ENCODE measurements around the gene METTL23. TPM values are rescaled to one million over a fixed set of nuclear protein-coding genes. Genes with fewer than 3 reads are reported as not detected.

Gene METTL23
- total and polyA plus RNA-seq, 2 of the 8 experiments (the other 6 are each of a cell fraction or from before 2014, with no cell fraction given) = 36.1 to 60.2 TPM

DNA sequence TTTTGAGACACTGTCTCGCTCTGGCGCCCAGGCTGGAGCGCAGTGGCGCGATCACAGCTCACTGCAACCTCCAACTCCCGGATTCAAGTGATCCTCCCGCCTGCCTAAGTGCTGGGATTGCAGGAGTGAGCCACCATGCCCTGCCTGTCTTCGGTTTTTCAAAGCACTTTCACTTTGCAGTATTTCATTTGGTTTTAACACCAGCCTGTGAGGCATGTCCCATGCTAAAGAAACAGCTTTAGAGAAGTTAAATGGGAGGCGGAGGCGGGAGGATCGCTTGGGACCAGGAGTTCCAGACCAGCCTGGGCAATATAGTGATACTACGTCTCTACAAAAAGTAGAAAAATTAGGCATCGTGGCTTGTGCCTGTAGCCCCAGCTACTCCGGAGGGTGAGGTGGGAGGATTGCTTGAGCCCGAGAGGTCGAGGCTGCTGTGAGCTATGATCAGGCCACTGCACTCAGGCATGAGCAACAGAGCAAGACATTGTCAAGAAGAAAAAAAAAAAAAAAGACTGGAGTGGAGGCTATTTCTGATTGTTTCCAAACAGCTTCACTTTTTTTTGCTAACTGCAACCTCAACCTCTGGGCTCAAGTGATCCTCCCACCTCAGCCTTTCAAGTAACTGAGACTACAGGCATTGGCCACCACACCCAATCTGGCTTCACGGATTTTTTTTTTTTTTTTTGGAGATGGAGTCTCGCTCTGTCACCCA lies 1.3 kb downstream of the METTL23 start (continued):
- TF ChIP-seq, protein P1, sequence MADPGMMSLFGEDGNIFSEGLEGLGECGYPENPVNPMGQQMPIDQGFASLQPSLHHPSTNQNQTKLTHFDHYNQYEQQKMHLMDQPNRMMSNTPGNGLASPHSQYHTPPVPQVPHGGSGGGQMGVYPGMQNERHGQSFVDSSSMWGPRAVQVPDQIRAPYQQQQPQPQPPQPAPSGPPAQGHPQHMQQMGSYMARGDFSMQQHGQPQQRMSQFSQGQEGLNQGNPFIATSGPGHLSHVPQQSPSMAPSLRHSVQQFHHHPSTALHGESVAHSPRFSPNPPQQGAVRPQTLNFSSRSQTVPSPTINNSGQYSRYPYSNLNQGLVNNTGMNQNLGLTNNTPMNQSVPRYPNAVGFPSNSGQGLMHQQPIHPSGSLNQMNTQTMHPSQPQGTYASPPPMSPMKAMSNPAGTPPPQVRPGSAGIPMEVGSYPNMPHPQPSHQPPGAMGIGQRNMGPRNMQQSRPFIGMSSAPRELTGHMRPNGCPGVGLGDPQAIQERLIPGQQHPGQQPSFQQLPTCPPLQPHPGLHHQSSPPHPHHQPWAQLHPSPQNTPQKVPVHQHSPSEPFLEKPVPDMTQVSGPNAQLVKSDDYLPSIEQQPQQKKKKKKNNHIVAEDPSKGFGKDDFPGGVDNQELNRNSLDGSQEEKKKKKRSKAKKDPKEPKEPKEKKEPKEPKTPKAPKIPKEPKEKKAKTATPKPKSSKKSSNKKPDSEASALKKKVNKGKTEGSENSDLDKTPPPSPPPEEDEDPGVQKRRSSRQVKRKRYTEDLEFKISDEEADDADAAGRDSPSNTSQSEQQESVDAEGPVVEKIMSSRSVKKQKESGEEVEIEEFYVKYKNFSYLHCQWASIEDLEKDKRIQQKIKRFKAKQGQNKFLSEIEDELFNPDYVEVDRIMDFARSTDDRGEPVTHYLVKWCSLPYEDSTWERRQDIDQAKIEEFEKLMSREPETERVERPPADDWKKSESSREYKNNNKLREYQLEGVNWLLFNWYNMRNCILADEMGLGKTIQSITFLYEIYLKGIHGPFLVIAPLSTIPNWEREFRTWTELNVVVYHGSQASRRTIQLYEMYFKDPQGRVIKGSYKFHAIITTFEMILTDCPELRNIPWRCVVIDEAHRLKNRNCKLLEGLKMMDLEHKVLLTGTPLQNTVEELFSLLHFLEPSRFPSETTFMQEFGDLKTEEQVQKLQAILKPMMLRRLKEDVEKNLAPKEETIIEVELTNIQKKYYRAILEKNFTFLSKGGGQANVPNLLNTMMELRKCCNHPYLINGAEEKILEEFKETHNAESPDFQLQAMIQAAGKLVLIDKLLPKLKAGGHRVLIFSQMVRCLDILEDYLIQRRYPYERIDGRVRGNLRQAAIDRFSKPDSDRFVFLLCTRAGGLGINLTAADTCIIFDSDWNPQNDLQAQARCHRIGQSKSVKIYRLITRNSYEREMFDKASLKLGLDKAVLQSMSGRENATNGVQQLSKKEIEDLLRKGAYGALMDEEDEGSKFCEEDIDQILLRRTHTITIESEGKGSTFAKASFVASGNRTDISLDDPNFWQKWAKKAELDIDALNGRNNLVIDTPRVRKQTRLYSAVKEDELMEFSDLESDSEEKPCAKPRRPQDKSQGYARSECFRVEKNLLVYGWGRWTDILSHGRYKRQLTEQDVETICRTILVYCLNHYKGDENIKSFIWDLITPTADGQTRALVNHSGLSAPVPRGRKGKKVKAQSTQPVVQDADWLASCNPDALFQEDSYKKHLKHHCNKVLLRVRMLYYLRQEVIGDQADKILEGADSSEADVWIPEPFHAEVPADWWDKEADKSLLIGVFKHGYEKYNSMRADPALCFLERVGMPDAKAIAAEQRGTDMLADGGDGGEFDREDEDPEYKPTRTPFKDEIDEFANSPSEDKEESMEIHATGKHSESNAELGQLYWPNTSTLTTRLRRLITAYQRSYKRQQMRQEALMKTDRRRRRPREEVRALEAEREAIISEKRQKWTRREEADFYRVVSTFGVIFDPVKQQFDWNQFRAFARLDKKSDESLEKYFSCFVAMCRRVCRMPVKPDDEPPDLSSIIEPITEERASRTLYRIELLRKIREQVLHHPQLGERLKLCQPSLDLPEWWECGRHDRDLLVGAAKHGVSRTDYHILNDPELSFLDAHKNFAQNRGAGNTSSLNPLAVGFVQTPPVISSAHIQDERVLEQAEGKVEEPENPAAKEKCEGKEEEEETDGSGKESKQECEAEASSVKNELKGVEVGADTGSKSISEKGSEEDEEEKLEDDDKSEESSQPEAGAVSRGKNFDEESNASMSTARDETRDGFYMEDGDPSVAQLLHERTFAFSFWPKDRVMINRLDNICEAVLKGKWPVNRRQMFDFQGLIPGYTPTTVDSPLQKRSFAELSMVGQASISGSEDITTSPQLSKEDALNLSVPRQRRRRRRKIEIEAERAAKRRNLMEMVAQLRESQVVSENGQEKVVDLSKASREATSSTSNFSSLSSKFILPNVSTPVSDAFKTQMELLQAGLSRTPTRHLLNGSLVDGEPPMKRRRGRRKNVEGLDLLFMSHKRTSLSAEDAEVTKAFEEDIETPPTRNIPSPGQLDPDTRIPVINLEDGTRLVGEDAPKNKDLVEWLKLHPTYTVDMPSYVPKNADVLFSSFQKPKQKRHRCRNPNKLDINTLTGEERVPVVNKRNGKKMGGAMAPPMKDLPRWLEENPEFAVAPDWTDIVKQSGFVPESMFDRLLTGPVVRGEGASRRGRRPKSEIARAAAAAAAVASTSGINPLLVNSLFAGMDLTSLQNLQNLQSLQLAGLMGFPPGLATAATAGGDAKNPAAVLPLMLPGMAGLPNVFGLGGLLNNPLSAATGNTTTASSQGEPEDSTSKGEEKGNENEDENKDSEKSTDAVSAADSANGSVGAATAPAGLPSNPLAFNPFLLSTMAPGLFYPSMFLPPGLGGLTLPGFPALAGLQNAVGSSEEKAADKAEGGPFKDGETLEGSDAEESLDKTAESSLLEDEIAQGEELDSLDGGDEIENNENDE (IDR thresholded peaks at IDR 0.05; ENCODE audit: insufficient replicate concordance, low read length) = no peak
- TF ChIP-seq GTF2F1 (IDR thresholded peaks at IDR 0.05; ENCODE audit: borderline replicate concordance, low read depth, low read length) = no peak
